RWPE1 (cell line): ENCODE results near the gene TCAF2.
"Not testable (repeated sequence)": the region's sequence is repeated elsewhere in the genome, so short reads cannot be mapped to it uniquely, and the experiment has no call there.

ENCODE experiments used
- CTCF ChIA-PET: fragments of 350-600 bp; sonication (Branson Sonifier 250); formaldehyde crosslinking; extraction: SDS; loops from one replicate; lab custom pipeline; 2021; lab: Yijun Ruan, JAX
- POLR2A ChIA-PET: fragments of 400-600 bp; formaldehyde crosslinking; extraction: SDS; loops from one replicate; lab custom pipeline; 2020; ENCODE audit warnings: antibody characterized with exemption; ENCODE audit not compliant: low non-redundant PET; lab: Yijun Ruan, JAX
- DNase-seq: peaks from one replicate; pipeline ENCODE4 v3.0.0; 2012; ENCODE audit warnings: low spot score
- H3K27ac ChIP-seq: fragments of 450-650 bp; 2 replicates; pipeline ENCODE4 v1.5.1; 2017

TCAF2 gene

DNA sequence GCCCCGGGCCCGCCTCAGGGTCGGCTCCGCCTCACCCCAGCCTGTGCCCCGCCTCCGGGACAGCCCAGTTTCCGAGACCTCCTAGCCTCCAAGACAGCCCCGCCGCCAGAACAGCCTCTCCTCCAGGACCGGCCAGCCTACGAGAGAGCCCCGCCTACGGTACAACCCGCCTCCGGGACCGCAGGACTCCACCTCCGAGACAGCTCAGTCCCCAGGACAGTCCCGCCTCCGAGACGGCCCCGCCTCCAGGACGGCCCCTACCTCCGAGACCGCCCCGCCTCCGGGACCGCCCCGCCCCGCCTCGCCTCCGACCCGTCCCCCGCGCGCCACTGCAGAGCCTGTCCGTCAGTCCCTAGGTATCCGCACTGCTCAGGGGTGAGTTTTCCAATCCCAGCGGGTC, at the start of gene TCAF2:
TCAF2 (plus strand) TSS at position 329 of the 400 bp plus-strand sequence.
- CTCF ChIA-PET, DNase-seq, H3K27ac ChIP-seq, POLR2A ChIA-PET: not testable (repeated sequence)

DNA sequence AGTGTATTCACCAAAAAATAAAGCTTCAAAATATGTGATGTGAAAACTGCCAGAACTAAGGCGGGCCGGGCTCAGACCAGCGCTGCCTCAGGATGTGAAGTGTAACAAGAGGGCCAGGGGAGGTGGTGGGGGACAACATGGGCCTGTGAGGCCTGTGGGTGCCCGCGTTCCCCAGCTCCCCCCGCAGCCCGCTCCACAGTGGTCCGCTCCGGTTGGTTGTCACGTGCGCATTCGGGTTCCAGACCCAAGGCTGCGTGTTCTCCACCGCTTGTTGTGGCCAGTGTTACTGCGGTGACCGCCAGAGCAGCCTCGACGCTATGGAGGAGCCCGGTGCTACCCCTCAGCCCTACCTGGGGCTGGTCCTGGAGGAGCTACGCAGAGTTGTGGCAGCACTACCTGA, 49.3 kb upstream of the TCAF2 start, which contains the start of gene CTAGE15:
CTAGE15 (plus strand) TSS at position 301 of the 400 bp plus-strand sequence; CDS start at position 318, 17 bp downstream.
- DNase-seq, CTCF ChIA-PET, POLR2A ChIA-PET, H3K27ac ChIP-seq: not testable (repeated sequence)

DNA sequence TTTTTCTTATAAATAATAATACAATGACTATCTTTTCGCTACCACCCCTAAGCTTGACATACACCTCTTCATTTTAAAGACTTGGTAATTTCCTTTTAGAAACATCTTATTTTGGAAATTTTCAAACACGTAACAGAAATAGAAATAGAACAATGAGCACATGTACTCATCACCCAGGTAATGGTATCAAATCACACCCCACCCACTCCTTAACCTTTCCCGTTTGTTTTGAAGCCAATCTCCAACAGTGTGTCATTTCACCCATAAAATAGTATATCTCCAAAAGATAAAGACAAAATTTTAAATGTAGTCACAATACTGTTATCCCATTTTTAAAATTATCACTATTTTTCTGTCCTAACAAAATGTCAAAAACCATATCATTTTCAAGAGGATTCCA, 32.6 kb upstream of the TCAF2 start:
- H3K27ac ChIP-seq, DNase-seq, POLR2A ChIA-PET, CTCF ChIA-PET: not testable (repeated sequence)

DNA sequence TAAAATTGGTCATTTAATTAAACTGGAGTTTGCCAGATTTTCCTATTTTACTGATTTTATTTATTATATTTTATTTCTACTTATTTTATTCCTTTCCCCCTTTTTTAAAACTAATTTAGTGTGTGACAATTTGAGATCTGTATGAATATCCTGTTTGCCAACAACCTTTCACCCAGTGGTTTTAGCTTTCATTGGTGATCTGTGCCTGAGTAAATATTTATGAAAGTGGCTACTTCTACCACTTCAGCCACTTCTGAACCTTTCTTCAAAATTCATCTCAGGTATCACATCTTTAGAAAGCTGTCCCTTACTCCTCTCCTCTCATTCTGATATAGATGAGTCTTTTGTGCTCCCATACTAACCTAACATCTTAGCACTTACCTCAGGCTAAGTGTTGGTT, 30.9 kb upstream of the TCAF2 start:
- DNase-seq, H3K27ac ChIP-seq, CTCF ChIA-PET, POLR2A ChIA-PET: not testable (repeated sequence)

DNA sequence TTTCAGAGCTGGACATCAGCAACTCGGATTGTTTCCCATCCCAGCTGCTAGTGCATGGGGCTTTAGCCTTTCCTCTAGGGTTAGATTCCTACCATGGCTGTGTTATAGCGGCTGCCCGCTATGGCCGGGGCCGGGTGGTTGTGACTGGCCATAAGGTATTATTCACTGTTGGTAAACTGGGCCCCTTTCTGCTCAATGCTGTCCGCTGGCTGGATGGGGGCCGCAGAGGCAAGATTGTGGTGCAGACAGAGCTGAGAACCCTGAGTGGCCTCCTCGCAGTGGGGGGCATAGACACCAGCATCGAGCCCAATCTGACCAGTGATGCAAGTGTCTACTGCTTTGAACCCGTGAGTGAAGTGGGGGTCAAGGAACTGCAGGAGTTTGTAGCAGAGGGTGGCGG, 22.7 kb upstream of the TCAF2 start:
- CTCF ChIA-PET, DNase-seq, POLR2A ChIA-PET, H3K27ac ChIP-seq: not testable (repeated sequence)

DNA sequence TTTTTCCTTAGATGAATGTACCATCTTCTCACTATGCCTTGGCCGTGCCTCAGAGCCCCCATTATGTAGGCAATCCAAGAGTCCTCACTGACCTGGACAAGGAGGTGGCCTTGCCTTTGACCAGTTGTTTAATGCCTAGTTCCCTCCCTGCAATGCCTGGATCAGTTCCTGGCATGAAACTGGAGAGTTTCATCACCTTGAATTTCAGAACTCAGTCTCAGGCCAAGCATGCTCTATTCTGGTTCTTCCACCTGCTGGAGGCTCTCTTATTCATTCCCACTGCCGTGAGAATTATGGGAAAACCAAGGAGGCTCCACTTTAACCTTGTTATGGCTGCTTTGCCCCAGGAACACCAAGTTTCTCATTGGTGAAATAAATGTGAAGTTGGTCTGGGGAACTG, 17.2 kb upstream of the TCAF2 start:
- DNase-seq, CTCF ChIA-PET, POLR2A ChIA-PET, H3K27ac ChIP-seq: not testable (repeated sequence)

DNA sequence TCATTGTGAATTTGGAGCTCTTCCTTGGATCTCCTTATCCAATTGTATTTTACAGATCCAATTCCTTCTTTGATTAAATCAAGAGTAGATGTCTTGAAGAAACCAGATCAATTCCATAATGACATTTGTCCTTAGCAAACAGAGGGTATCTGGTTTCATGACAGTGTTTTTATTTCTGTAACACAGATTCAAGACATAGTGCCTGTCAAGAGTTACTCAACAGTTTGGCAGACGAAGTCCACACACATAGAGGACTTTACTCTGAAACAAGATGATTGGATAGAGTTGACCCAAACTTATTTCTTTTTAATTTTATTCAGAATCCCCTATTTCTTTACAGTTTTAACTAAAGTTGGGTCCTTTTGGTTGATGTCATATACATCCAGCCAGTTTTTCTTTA, 14.7 kb upstream of the TCAF2 start:
- CTCF ChIA-PET, POLR2A ChIA-PET, DNase-seq, H3K27ac ChIP-seq: not testable (repeated sequence)

DNA sequence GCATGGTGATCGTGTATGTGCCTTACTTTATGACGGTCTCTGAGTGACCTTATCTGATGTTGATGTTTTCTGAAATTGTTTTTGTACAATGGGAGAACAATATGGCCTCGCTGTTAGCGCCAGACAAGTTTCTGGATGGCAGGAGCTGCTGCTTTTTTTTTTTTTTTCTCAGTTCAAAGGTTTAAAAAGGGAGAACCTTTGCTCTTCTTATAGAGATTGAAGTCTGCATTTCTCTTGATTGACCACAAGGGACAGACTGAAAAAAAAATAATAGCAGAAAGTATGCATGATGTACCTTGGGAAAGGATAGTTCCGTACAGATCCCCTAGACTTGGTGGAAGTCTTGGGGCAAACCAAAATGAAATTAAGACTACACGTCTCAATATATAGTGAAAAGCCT, 5.2 kb upstream of the TCAF2 start:
- DNase-seq, POLR2A ChIA-PET, CTCF ChIA-PET, H3K27ac ChIP-seq: not testable (repeated sequence)

DNA sequence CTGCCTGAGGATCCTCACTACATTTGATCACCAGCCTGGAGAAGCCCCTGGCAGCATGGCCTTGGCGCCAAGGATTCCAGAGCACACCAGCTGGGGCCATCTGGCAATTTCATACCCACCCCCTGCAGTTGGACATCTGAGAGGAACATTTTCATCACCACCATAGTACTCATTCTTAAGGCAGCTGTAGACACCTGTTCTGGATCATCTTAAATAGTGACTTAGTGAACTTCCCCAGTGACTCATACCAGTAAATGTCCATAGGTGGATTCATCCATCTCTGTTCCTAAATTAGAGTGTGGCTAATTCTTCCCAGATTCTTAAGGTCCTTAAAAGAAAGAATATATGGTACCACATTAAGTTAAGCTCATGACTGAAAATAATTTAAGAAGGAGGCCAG, 3.6 kb upstream of the TCAF2 start:
- H3K27ac ChIP-seq, DNase-seq, POLR2A ChIA-PET, CTCF ChIA-PET: not testable (repeated sequence)

DNA sequence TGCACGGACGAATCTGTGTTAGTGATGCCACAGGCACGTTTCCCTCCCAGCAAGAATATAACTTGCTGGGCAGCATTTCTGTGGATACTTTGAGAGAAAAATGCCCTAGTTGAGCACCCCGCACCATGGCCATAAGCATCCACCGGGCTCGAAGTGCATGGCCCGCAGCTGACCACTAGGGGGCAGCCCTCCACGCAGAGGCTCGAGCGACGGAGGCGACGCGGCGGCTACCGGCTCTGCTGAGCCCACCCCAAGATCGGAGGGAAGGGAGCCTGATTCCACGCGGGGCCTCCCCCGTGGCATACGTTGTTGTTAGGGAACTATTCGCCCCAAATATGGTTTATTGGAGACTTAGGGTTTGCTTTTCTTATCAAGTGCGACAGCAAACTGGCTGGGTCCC, 716 bp upstream of the TCAF2 start:
- DNase-seq, POLR2A ChIA-PET: not testable (repeated sequence)

DNA sequence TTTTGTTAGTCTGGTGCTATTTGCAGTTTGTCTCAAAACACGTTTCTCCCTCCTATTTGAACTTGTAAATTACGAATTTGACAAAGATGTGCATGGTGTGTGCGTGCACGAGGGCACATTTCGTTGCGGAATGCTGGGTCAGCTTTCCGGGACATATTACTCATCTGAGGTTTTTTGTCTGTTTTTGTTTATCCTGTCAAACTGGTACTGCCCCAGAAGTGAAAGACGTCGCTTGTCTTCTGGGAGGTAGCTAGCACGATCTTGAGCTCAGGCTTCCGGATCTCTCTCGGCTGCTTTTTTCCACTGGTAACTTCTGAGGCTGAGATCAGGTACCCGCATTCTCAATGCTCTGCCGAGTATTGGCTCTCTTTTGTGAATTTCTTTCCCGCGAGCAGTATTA, 401 bp downstream of the TCAF2 start:
- H3K27ac ChIP-seq, CTCF ChIA-PET, DNase-seq, POLR2A ChIA-PET: not testable (repeated sequence)

More for the DNA sequence above, 716 bp upstream of the TCAF2 start:
- CTCF ChIA-PET, H3K27ac ChIP-seq: not testable (repeated sequence)

DNA sequence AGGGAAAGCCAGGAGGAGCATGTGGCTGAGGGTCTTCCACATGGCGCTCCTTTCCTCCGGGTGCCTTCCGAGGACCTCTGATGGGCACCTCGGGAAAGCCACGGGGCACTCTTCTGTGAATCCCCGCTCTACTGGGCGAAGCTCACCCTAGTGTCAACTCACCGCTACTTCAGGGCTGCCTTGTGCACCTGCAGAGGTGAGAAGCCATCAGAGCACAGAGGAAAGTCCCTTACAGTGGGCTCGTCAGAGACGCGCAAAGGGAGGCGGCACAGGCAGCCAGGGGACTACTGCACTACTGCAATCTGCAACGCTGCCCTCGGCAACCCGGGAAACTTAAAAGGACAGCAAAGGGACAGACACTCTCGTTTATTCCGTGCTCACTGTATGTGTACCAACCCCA, 1.4 kb downstream of the TCAF2 start:
- H3K27ac ChIP-seq, CTCF ChIA-PET, POLR2A ChIA-PET, DNase-seq: not testable (repeated sequence)

DNA sequence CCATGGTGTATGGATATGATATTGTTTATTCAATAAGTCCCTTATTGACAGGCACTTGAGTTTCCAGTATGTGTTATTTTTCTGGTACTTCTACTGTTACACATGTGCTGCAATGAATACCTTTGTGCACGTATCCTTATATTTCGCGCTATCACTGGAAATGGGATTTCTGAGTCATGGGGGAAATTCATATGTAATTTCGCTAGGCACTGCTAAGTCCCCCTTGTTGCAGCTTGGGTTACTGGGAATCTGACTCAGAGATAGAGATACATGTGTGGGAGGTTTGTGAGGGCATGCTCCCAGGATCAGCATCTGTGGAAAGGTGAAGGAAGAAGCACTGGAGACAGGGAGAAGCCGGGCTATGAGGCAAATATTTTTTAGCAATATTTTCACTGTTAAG, 9.9 kb downstream of the TCAF2 start:
- CTCF ChIA-PET, H3K27ac ChIP-seq, POLR2A ChIA-PET, DNase-seq: not testable (repeated sequence)

DNA sequence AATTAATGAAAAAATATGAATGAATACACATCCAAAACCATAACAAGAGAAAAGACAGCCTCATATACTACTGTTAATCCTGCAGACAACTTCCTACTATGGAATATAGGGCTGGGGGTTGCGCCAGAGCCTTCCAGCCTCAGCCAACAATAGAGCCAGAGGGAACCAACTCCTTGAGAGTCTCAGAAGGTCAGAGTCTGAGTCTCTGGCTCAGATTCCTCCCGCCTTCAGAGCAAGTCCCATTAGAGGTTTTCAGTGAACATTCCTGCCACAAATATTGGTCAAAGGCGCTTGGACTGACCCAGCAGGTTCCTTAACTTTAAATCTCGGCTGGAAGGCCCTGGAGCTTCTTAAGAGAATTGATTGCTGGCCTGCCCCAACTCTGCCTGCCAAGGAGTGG, 11.7 kb downstream of the TCAF2 start:
- DNase-seq, CTCF ChIA-PET, POLR2A ChIA-PET, H3K27ac ChIP-seq: not testable (repeated sequence)

DNA sequence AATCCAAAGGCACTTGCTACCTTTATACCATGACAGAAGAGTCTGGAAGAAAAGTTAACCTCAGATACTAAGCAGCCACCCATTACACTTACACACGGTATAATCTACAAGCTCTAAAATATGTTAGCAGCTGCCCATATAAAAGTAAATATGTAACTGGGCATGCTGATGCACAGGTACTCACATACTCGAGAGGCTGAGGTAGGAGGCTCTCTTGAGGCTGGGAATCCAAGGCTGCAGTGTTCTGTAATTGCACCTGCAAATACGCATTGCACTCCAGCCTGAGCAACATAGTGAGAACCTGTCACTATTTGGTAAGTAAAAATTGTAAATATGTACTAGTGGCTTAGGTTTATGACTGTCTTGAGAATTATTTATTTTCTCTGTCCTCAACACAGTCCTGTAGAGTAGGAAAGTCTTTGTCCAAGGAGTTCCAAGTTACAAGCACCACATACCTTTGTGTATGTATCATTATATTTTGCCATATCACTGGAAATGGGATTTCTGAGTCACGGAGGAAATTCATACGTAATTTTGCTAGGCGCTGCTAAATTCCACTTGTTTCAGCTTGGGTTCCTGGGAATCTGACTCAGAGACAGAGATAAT, 12.3 kb downstream of the TCAF2 start:
- DNase-seq, CTCF ChIA-PET: not testable (repeated sequence)

DNA sequence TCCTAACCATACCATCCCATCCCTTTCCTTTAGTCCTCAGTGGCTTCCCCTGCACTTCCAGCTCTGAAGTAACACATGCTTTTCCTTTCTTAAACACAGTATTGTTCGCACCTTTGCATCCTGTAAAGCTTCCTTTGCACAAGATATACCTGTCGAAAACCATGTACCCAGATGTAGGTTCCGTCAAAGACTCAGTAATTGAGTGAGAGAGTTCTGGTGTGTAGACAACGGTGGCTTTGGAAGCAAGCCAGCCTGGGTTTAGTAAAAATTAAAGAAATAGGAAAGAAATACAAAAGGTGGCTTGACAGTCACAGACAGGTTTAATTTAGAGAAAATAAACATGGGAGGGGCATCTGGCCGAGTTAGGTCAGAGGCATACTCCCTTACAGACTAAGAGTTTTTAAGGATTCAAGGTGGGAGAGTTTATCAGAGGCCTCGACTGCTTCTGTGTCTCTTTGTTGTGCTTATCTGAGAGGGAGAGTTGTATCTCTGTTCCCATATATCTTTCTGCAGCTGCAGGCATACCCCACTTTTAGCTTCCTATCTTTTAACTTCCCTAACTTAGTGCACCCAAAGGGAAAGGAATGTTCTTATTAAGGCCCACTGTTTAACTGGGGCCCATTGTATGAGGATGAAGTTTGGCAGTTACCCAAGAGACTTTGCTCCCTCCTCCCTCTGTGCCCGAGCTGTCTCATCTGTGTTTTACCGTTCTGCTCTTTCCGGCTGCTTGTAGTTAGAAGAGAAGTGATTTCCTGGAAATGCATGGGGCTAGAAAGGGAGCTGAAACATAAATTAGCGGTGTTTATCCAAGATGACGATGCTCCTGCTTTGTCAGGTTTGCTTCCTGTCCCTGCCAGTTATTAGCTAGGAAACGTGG, 14.8 kb downstream of the TCAF2 start:
- POLR2A ChIA-PET: not testable (repeated sequence)

More for the DNA sequence above, 12.3 kb downstream of the TCAF2 start:
- POLR2A ChIA-PET, H3K27ac ChIP-seq: not testable (repeated sequence)

DNA sequence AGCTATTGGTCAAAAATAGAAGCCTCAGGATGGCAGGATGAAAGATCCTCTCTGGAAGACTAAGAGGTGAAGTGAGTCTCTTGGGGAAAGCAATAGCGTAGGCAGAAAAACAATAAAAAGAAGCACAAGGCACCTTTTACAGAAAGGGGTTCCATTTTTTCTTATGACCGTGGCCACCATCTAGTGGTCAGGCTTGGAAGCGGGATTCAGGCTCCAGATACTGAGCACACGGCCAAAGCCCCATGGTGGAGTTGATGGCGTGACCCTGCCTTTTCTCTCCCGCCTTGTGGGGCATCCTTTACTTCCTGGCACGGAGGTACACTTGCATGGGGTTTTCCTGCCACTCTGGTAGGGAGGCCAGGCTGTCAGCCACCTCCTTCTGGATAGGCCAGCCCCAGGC, 18.6 kb downstream of the TCAF2 start:
- POLR2A ChIA-PET, DNase-seq, H3K27ac ChIP-seq, CTCF ChIA-PET: not testable (repeated sequence)

More for the DNA sequence above, 14.8 kb downstream of the TCAF2 start:
- CTCF ChIA-PET, H3K27ac ChIP-seq, DNase-seq: not testable (repeated sequence)
